ENCODE data around the gene INS. TPM values are rescaled to one million over a fixed set of nuclear protein-coding genes. Genes with fewer than 3 reads are reported as not detected.

Gene INS
- total RNA-seq, 1 experiment from 2014 or later = not detected

- H4K8ac ChIP-seq (replicated peaks; ENCODE audit: insufficient read length, low read depth, low read length) = no peak overlapping the region
- Mint-ChIP-seq H3K27ac (no peak overlapping the region), H3K4me1 (peaks cover 8 to 32% of the 10 kb centered on the region in 2 experiments; a peak in 3 of 4 replicates), H3K36me3 (ENCODE audit: insufficient read depth in 1 of 3, low read depth in 3 of 3) (no peaks in the 10 kb centered on the region; a peak in 1 of 7 replicates), H3K27me3 (ENCODE audit: low read depth) (peaks cover 99% of the 10 kb centered on the region), H3K4me3 (peak overlapping the region in 1 of 2 experiments; percentile 17; a peak in 1 of 5 replicates), H3K9me3 (peaks cover 2 to 9% of the 10 kb centered on the region in 2 experiments; a peak in 3 of 5 replicates)
- H2BK20ac ChIP-seq (ENCODE audit: low read depth, low read length, poor library complexity, severe bottlenecking) = no peak overlapping the region
- H3T11ph ChIP-seq (ENCODE audit: low read length) = no peak overlapping the region
- H4K20me1 ChIP-seq (ENCODE audit: control insufficient read depth, insufficient read depth, insufficient read length) = peaks cover 2% of the 10 kb centered on the region
- H3K4ac ChIP-seq (ENCODE audit: low read depth, low read length) = no peak overlapping the region
- DNase-seq = no peak
- no peak overlapping the region for H4K5ac ChIP-seq (ENCODE audit: insufficient read length, low read depth, low read length)
- H3K18ac ChIP-seq (ENCODE audit: insufficient read length, low read depth, low read length) = no peak overlapping the region
- H3K23ac ChIP-seq (ENCODE audit: insufficient read length, low read depth, low read length) = no peak overlapping the region
- no peak overlapping the region for H2AFZ ChIP-seq (ENCODE audit: low read length)
- no CpG with 5 or more reads among the region's 18 CpGs for WGBS (ENCODE audit: extremely low coverage, insufficient read length, low lambda C conversion rate)
- no peak overlapping the region for H4K91ac ChIP-seq (ENCODE audit: insufficient read length, low read depth, low read length)
- H3K56ac ChIP-seq (ENCODE audit: insufficient read length, low read depth, low read length) = no peak overlapping the region
- no peak overlapping the region for H2AK5ac ChIP-seq (ENCODE audit: insufficient read length, low read length)
- H3K79me2 ChIP-seq (ENCODE audit: insufficient read depth, low read length) = no peaks in the 10 kb centered on the region
- H3K9ac ChIP-seq (ENCODE audit: extremely low read depth, insufficient read length, low read length) = no peak overlapping the region
- H2BK120ac ChIP-seq (ENCODE audit: low read depth, low read length, poor library complexity, severe bottlenecking) = no peak overlapping the region
- no peaks in the 10 kb centered on the region for H3K9me3 ChIP-seq (ENCODE audit: control insufficient read depth, low read depth, low read length)
- H3K27ac ChIP-seq (ENCODE audit: insufficient read length, low read depth, low read length) = no peak overlapping the region
- H3K79me1 ChIP-seq (ENCODE audit: insufficient read depth, low read depth, low read length, poor library complexity, severe bottlenecking) = no peaks in the 10 kb centered on the region
- no peak overlapping the region for H2BK5ac ChIP-seq (ENCODE audit: insufficient read length, low read length)
- H2BK15ac ChIP-seq (ENCODE audit: low read depth, low read length) = no peak overlapping the region
- H2BK12ac ChIP-seq (ENCODE audit: insufficient read length, low read depth, low read length) = no peak overlapping the region
- no peak for TF ChIP-seq CTCF (conservative IDR thresholded peaks at IDR 0.05)
- H3K4me2 ChIP-seq (ENCODE audit: insufficient read depth, insufficient read length, low read length) = peak overlapping the region; percentile 25
- no peaks in the 10 kb centered on the region for H3K4me1 ChIP-seq (ENCODE audit: insufficient read depth, low read length)
- H3K27me3 ChIP-seq (ENCODE audit: insufficient read depth, low read length) = peaks cover 84% of the 10 kb centered on the region
- H3K23me2 ChIP-seq (ENCODE audit: insufficient read length, low read depth, low read length, poor library complexity, severe bottlenecking) = no peaks in the 10 kb centered on the region
- no peak overlapping the region for H3K14ac ChIP-seq (ENCODE audit: insufficient read depth, low read length)
Observed at GRCh38 chr11:2144544-2145248, 16.3 kb downstream of the INS start.

Measured in H9 (cell line).